Heart left ventricle (tissue), 16 donors: ENCODE results near the gene SEPTIN1. TPM values are rescaled to one million over a fixed set of nuclear protein-coding genes. Genes with fewer than 3 reads are reported as not detected.
A peak's percentile ranks its signal among the peaks of the same experiment; 100 is the strongest.

Experiments used
- ATAC-seq, 4 donors: fragments of 200-7000 bp; cut with Tn5 transposase; one replicate each; pipeline ENCODE4 v1.9.1; 2020 to 2022; ENCODE audit warnings: moderate library complexity in 4 of 4, mild to moderate bottlenecking in 3 of 4, moderate number of reproducible peaks in 1 of 4
- DNase-seq, 5 donors: peaks; one replicate each; pipeline ENCODE4 v3.0.0-alpha.2; 2020
- H3K27ac ChIP-seq, 12 donors: fragments of 200-600 bp; sonication (generic) in 4 of 12; one replicate each; pipeline versions ENCODE4 v1.5.0 to v1.8.0; 2016 to 2022; ENCODE audit warnings: mild to moderate bottlenecking in 2 of 12
- H3K27me3 ChIP-seq, 9 donors: fragments of 200-600 bp; sonication (generic) in 2 of 9; one replicate each; pipeline versions ENCODE4 v1.5.1 to v1.8.0; 2016 to 2022; ENCODE audit warnings: mild to moderate bottlenecking in 3 of 9
- H3K36me3 ChIP-seq, 9 donors: fragments of 200-600 bp; sonication (generic) in 2 of 9; one replicate each; pipeline versions ENCODE4 v1.5.0 to v1.8.0; 2018 to 2022; ENCODE audit warnings: mild to moderate bottlenecking in 2 of 9
- H3K4me1 ChIP-seq, 12 donors: fragments of 200-600 bp; sonication (generic) in 4 of 12; one replicate each; pipeline versions ENCODE4 v1.5.0 to v1.8.0; 2016 to 2022; ENCODE audit warnings: mild to moderate bottlenecking in 3 of 12
- H3K4me3 ChIP-seq, 12 donors: fragments of 200-600 bp; sonication (generic) in 4 of 12; one replicate each; pipeline versions ENCODE4 v1.5.0 to v1.8.0; 2017 to 2022; ENCODE audit warnings: mild to moderate bottlenecking in 9 of 12, moderate library complexity in 4 of 12
- H3K9me3 ChIP-seq, 12 donors: fragments of 200-600 bp; sonication (generic) in 4 of 12; one replicate each; pipeline versions ENCODE4 v1.5.0 to v1.8.0; 2016 to 2022; ENCODE audit warnings: mild to moderate bottlenecking in 1 of 12
- CTCF ChIP-seq, 12 donors: fragments of 200-600 bp; sonication (generic) in 4 of 12; IDR thresholded peaks; one replicate each; pipeline versions ENCODE4 v1.5.0 to v1.8.0; 2018 to 2022; ENCODE audit warnings: antibody characterized with exemption in 12 of 12, mild to moderate bottlenecking in 5 of 12
- POLR2A ChIP-seq, 2 donors: fragments of 450-650 bp; IDR thresholded peaks; one replicate each; pipeline ENCODE4 v1.6.1; 2017; ENCODE audit warnings: antibody characterized with exemption in 2 of 2, mild to moderate bottlenecking in 2 of 2, moderate library complexity in 2 of 2
- WGBS, 4 donors: extraction: QIAGEN DNeasy Blood & Tissue Kit in 2 of 4; methylation state at CpG; one replicate each; pipeline versions ENCODE4 v1.1.5 to v1.1.7; 2013 to 2018; 5-methylcytosine and 5-hydroxymethylcytosine counted together
- intact Hi-C, 10 donors: fragments of 100-400 bp; cut with DNase I; formaldehyde crosslinking; loops; one replicate each; pipeline versions ENCODE4 v1.11.1 to v1.14.2; 2022
- polyA plus RNA-seq, 2 donors: library from polyadenylated mRNA; stranded (reverse); fragments of 200-250 nt; gene quantifications; one replicate each; pipeline ENCODE4 v1.2.3, GENCODE V29; 2013
- total RNA-seq, 9 donors: library from RNA; depleted of rRNA in 2 of 9; stranded (reverse); fragments of >200 nt in 2 of 9; fragmentation: NEBNext Ultra II Directional in 3 of 9; extraction: Animal tissue kit (Norgen Biotek cat#: 25700) in 3 of 9; gene quantifications; one replicate each; pipeline versions ENCODE4 v1.1.0 to v1.2.4, GENCODE V29; 2016 to 2023
- donor health status: ischemic (EF 13 %, LVEDD 7.1; RV severe dilation, severe dysfunction).
- donor health status: healthy with polysubstance abuse.
- donor health status: DM: no; HTN: yes; CAD: no.
- donor health status: DM: no; HTN: no; CAD: no.
- donor health status: ischemic (EF 25% LVEDD 6.9; RV normal size, moderate dysfunction).
- donor health status: ischemic (EF 25% LVEDD 5.7; RV mildly dilated, moderate dysfunction).
- donor health status: healthy.
- donor health status: DM: yes; HTN: yes; CAD: no.
- donor health status: ischemic (EF 35%, LVEDD 5.7; RV mildly dilated, moderate dysfunction).
- donor health status: nonischemic (EF 11% LVEDD 7.7; RV severe dilation, severe dysfunction).
- donor health status: DM: yes; HTN: yes; CAD: no.
- donor health status: PGD.
- donor health status: ischemic (EF 29% LVEDD 5.4; RV normal size, mild dysfunction).
- donor health status: nonischemic (EF 23%, LVEDD 6.1; RV moderate dilation, normal function).

The SEPTIN1 gene
- total and polyA plus RNA-seq, 11 donors, result 0.44 to 9.2 (median 1.5) TPM; not detected in 1

- Histone ChIP-seq H3K27me3 (no peaks in the 10 kb centered on the region), H3K36me3 (peaks cover 0 to 24% (median 14%) of the 10 kb centered on the region in 9 donors), H3K4me3 (peak overlapping the region; percentile 30 to 88 (median 71)), H3K9me3 (no peaks in the 10 kb centered on the region), H3K4me1 (peaks cover 0 to 22% (median 13%) of the 10 kb centered on the region in 12 donors), H3K27ac (peak overlapping the region in 11 of 12 donors; percentile 31 to 79 (median 73))
- DNase-seq (no peak), ATAC-seq (no peak)
- intact Hi-C loops, result loop anchor here in 1 of 10 donors (5.0 kb wide), 1 partner anchor 203 kb away; no protein-coding TSS in a partner anchor
- WGBS, 4 donors, result 2 to 4% (median 2%) methylated on average over 11 of the region's 11 CpGs
- no peak for TF ChIP-seq POLR2A (IDR thresholded peaks at IDR 0.05)
- no peak for TF ChIP-seq CTCF (IDR thresholded peaks at IDR 0.05)
These were observed 47.0 kb upstream of the SEPTIN1 start for GRCh38 chr16:30429418-30429677.

- intact Hi-C loops, result loop anchor here in 1 of 10 donors (5.0 kb wide), 1 partner anchor 204 kb away; no protein-coding TSS in a partner anchor
- H3K4me1 ChIP-seq, result peaks cover 0 to 22% (median 13%) of the 10 kb centered on the region in 12 donors
- no peak overlapping the region for H3K27ac ChIP-seq
- H3K9me3 ChIP-seq, result no peaks in the 10 kb centered on the region
- no peak for TF ChIP-seq CTCF (IDR thresholded peaks at IDR 0.05)
- TF ChIP-seq POLR2A (IDR thresholded peaks at IDR 0.05), result no peak
- DNase-seq (no peak), ATAC-seq (no peak)
- 93 to 95% (median 94%) methylated on average over 4 of the region's 4 CpGs for WGBS, 4 donors
- peaks cover 0 to 37% (median 27%) of the 10 kb centered on the region in 9 donors for H3K36me3 ChIP-seq
- H3K4me3 ChIP-seq, result no peak overlapping the region
- H3K27me3 ChIP-seq, result no peaks in the 10 kb centered on the region
These were observed 45.7 kb upstream of the SEPTIN1 start for GRCh38 chr16:30428055-30428454.

- no peak overlapping the region for H3K4me3 ChIP-seq
- no peak overlapping the region for H3K27ac ChIP-seq
- intact Hi-C loops, result no loop called here
- ATAC-seq (no peak), DNase-seq (no peak)
- no peaks in the 10 kb centered on the region for H3K27me3 ChIP-seq
- no peaks in the 10 kb centered on the region for H3K9me3 ChIP-seq
- WGBS, 4 donors, result 79 to 86% (median 83%) methylated on average over 5 of the region's 5 CpGs
- H3K4me1 ChIP-seq, result peaks cover 0 to 22% (median 10%) of the 10 kb centered on the region in 12 donors
- H3K36me3 ChIP-seq, result peaks cover 0 to 50% (median 34%) of the 10 kb centered on the region in 9 donors
- TF ChIP-seq POLR2A (IDR thresholded peaks at IDR 0.05), result no peak
- TF ChIP-seq CTCF (IDR thresholded peaks at IDR 0.05), result no peak
These were observed 38.6 kb upstream of the SEPTIN1 start for GRCh38 chr16:30421010-30421409.

- intact Hi-C loops, result loop anchor here in 4 of 10 donors (10.0 kb wide), 4 partner anchors 64 to 354 kb away; partner anchors contain the start of genes ALDOA (in 2 of the 4), MAPK3 (in 2 of the 4), TBX6 (in 2 of the 4) and YPEL3 (in 2 of the 4)
- peak overlapping the region; percentile 14 to 91 (median 77) for H3K27ac ChIP-seq
These were observed 36.2 kb upstream of the SEPTIN1 start for GRCh38 chr16:30418350-30419181.

More at GRCh38 chr16:30418350-30419181, 36.2 kb upstream of the SEPTIN1 start:
- TF ChIP-seq POLR2A (IDR thresholded peaks at IDR 0.05) (no peak), CTCF (IDR thresholded peaks at IDR 0.05) (peak in 1 of 12 donors; percentile 21)
- ATAC-seq, result no peak
- DNase-seq, result no peak
- peaks cover 0 to 43% (median 23%) of the 10 kb centered on the region in 9 donors for H3K36me3 ChIP-seq
- H3K4me3 ChIP-seq, result peak overlapping the region; percentile 38 to 76 (median 64)
- WGBS, 4 donors, result 65 to 80% (median 75%) methylated on average over 24 to 31 of the region's 31 CpGs
- no peaks in the 10 kb centered on the region for H3K27me3 ChIP-seq
- H3K9me3 ChIP-seq, result no peaks in the 10 kb centered on the region
- H3K4me1 ChIP-seq, result peaks cover 0 to 27% (median 10%) of the 10 kb centered on the region in 12 donors
